Upper lobe of left lung (tissue), 4 donors: ENCODE results near the gene ANK3.

Experiments
- CTCF ChIP-seq, 6 experiments: fragments of 450-650 bp in 4 of 6; fragments of 200-600 bp in 2 of 6; sonication (generic) in 2 of 6; IDR thresholded peaks; one replicate each; pipeline ENCODE4 v1.5.1; 2016 to 2019; ENCODE audit warnings: antibody characterized with exemption in 6 of 6
- POLR2A ChIP-seq, 4 donors: fragments of 450-650 bp; IDR thresholded peaks; one replicate each; pipeline ENCODE4 v1.5.1; 2016 to 2017; ENCODE audit warnings: antibody characterized with exemption in 4 of 4, mild to moderate bottlenecking in 2 of 4
- POLR2AphosphoS5 ChIP-seq, 2 donors: sonication (generic); formaldehyde crosslinking; IDR thresholded peaks; one replicate each; pipeline ENCODE4 v1.5.1; 2017; ENCODE audit warnings: antibody characterized with exemption in 2 of 2

GRCh38 chr10:60032723-60033122, 357.0 kb downstream of the ANK3 start:
- TF ChIP-seq CTCF (IDR thresholded peaks at IDR 0.05) = peak in 5 of 6 experiments; percentile 34 to 78 (median 63)
- no peak for TF ChIP-seq POLR2A (IDR thresholded peaks at IDR 0.05)
- peak in 1 of 2 donors; percentile 62 for TF ChIP-seq POLR2AphosphoS5 (IDR thresholded peaks at IDR 0.05)
